ENCODE results near the gene DSG3. TPM values are rescaled to one million over a fixed set of nuclear protein-coding genes. Genes with fewer than 3 reads are reported as not detected.

The DSG3 gene
- total and polyA plus RNA-seq, 2 of the 13 experiments (the other 11 are each of a cell fraction or from before 2014, with no cell fraction given), result not detected

- TF ChIP-seq ARID4A (CRISPR knock-in tag; IDR thresholded peaks at IDR 0.05; ENCODE audit: borderline replicate concordance), result no peak
- no peak for TF ChIP-seq PCBP2 (optimal IDR thresholded peaks at IDR 0.05; ENCODE audit: low read depth, low read length, poor library complexity, severe bottlenecking)
- no peak for TF ChIP-seq KDM1A (CRISPR knock-in tag; IDR thresholded peaks at IDR 0.05)
- no peak for TF ChIP-seq DDIT3 (CRISPR knock-in tag; IDR thresholded peaks at IDR 0.05)
- TF ChIP-seq ZNF816 (CRISPR knock-in tag; IDR thresholded peaks at IDR 0.05; ENCODE audit: borderline replicate concordance), result no peak
- TF ChIP-seq ZNF124 (CRISPR knock-in tag; IDR thresholded peaks at IDR 0.05), result no peak
These were observed 17.9 kb upstream of the DSG3 start (continued) for GRCh38 chr18:31429623-31430022.

GRCh38 chr18:31430072-31430471 lies 17.5 kb upstream of the DSG3 start:
- WGBS (ENCODE audit: low lambda C conversion rate), result 51% methylated on average over 4 of the region's 4 CpGs
- H3K36me3 ChIP-seq (replicated peaks in 1 of 2; ENCODE audit: control insufficient read depth in 1 of 2, insufficient read depth in 2 of 2, low read length in 2 of 2), result no peaks in the 10 kb centered on the region
- H3K9me3 ChIP-seq (ENCODE audit: low read length), result no peaks in the 10 kb centered on the region
- no peaks in the 10 kb centered on the region for H3K27me3 ChIP-seq (ENCODE audit: control insufficient read depth in 1 of 2, insufficient read depth in 2 of 2, low read length in 2 of 2)
- no peaks in the 10 kb centered on the region for H3K4me1 ChIP-seq (ENCODE audit: insufficient read depth, low read length)
- no peak overlapping the region for H3K4me3 ChIP-seq (replicated peaks in 1 of 3; ENCODE audit: insufficient read depth in 1 of 3, low read depth in 2 of 3, low read length in 3 of 3)
- no peak overlapping the region for H2AFZ ChIP-seq (ENCODE audit: low read length)
- intact Hi-C loops (cut with micrococcal nuclease; ENCODE audit: unreplicated experiment), result no loop called here
- H3K79me2 ChIP-seq (ENCODE audit: insufficient read depth, low read length), result no peaks in the 10 kb centered on the region
- FAIRE-seq (no peak), ATAC-seq (no peak), DNase-seq (ENCODE audit: low spot score) (no peak)
- H3K9ac ChIP-seq (ENCODE audit: insufficient read depth, low read depth, low read length), result no peak overlapping the region
- no TSS peak for BruUV-seq (replicated peaks)
- in situ Hi-C loops (cut with HindIII; ENCODE audit: extremely low pct_ligation_motif_present, low pct_unique_long_range_greater_than_20kb), result no loop called here
- no peak overlapping the region for H3K27ac ChIP-seq (ENCODE audit: extremely low read length, insufficient read depth, low read length)
- TF ChIP-seq ZNF251 (CRISPR knock-in tag; IDR thresholded peaks at IDR 0.05), result no peak
- no peak for TF ChIP-seq ZNF17 (CRISPR knock-in tag; IDR thresholded peaks at IDR 0.05)
- no peak for TF ChIP-seq ZFP82 (CRISPR knock-in tag; IDR thresholded peaks at IDR 0.05; ENCODE audit: borderline replicate concordance)
- no peak for TF ChIP-seq ZFAT (CRISPR knock-in tag; conservative IDR thresholded peaks at IDR 0.05)
- no peak for TF ChIP-seq SAP130 (CRISPR knock-in tag; IDR thresholded peaks at IDR 0.05; ENCODE audit: low read depth)
- ChIA-PET CTCF (ENCODE audit: low intra/inter-chr PET ratio, low total read pairs) (no interaction called here), POLR2A (no interaction called here)
- H4K20me1 ChIP-seq (ENCODE audit: insufficient read depth, low read length), result no peaks in the 10 kb centered on the region
- H3K4me2 ChIP-seq (ENCODE audit: low read depth, low read length), result no peak overlapping the region
